Panc1 (cell line): ENCODE measurements around the gene MYO1F. TPM values are rescaled to one million over a fixed set of nuclear protein-coding genes. Genes with fewer than 3 reads are reported as not detected.

Experiments
- ATAC-seq: fragments of 200-7000 bp; cut with Tn5 transposase; 2 replicates; pipeline ENCODE4 v1.9.1; 2020; ENCODE audit warnings: mild to moderate bottlenecking, moderate library complexity
- BruUV-seq: library from RNA; stranded (reverse); fragments of 400-500 nt; replicated peaks from 2 replicates; lab custom pipeline; 2021; lab: Mats Ljungman, UMichigan
- CTCF ChIA-PET: fragments of 300-600 bp; sonication (Branson Sonifier 250); formaldehyde crosslinking; loops from one replicate; lab custom pipeline; 2022; ENCODE audit warnings: antibody characterized with exemption; lab: Charles Lee
- POLR2A ChIA-PET: fragments of 300-600 bp; sonication (Branson Sonifier 250); formaldehyde crosslinking; loops from one replicate; lab custom pipeline; 2022; ENCODE audit warnings: antibody characterized with exemption; lab: Charles Lee
- DNase-seq: peaks from one replicate; pipeline ENCODE4 v3.0.0-alpha.2; 2010; ENCODE audit warnings: low read depth, low spot score
- H3K27ac ChIP-seq: 2 replicates; pipeline ENCODE4 v1.5.1; 2011; ENCODE audit warnings: mild to moderate bottlenecking, low read length, inconsistent platforms
- H3K27me3 ChIP-seq: fragments of 200-500 bp; sonication (Bioruptor generic); 2 replicates; pipeline ENCODE4 v1.6.0; 2014; ENCODE audit warnings: low read length, inconsistent platforms; ENCODE audit not compliant: control insufficient read depth, insufficient read depth
- H3K36me3 ChIP-seq: fragments of 200-500 bp; sonication (Bioruptor generic); 2 replicates; pipeline ENCODE4 v1.5.1; 2014; ENCODE audit warnings: inconsistent platforms, mild to moderate bottlenecking, low read length, moderate library complexity; ENCODE audit not compliant: control insufficient read depth, insufficient read depth
- H3K4me1 ChIP-seq: 2 replicates; pipeline ENCODE4 v1.5.1; 2011; ENCODE audit warnings: inconsistent platforms, mild to moderate bottlenecking, low read length, moderate library complexity; ENCODE audit not compliant: control insufficient read depth, insufficient read depth
- H3K4me3 ChIP-seq, 2 experiments: 2 replicates each; pipeline ENCODE4 v1.5.1; 2011 to 2012; ENCODE audit warnings: low read depth in 2 of 2, low read length in 2 of 2, mild to moderate bottlenecking in 2 of 2, inconsistent platforms in 1 of 2, moderate library complexity in 1 of 2
- H3K9me3 ChIP-seq: fragments of 200-500 bp; sonication (Bioruptor generic); 2 replicates; pipeline ENCODE4 v1.5.1; 2014; ENCODE audit warnings: low read depth, mild to moderate bottlenecking, inconsistent platforms, low read length, moderate library complexity; ENCODE audit not compliant: control insufficient read depth, insufficient read depth
- CTCF ChIP-seq: fragments of 450-650 bp; IDR thresholded peaks from 2 replicates; pipeline ENCODE4 v1.5.1; 2017; ENCODE audit warnings: mild to moderate bottlenecking
- POLR2AphosphoS5 ChIP-seq: IDR thresholded peaks from 2 replicates; pipeline ENCODE4 v1.6.1; 2012; ENCODE audit warnings: mild to moderate bottlenecking, low read depth, low read length, moderate library complexity
- REST ChIP-seq, 2 experiments: IDR thresholded peaks; 2 replicates each; pipeline ENCODE4 v1.6.1; 2011 to 2012; ENCODE audit warnings: low read depth in 2 of 2, control low read depth in 1 of 2, low read length in 1 of 2, mild to moderate bottlenecking in 1 of 2, moderate library complexity in 1 of 2; ENCODE audit not compliant: insufficient read depth in 1 of 2
- SIN3A ChIP-seq: IDR thresholded peaks from 2 replicates; pipeline ENCODE4 v1.6.1; 2012; ENCODE audit warnings: low read depth, mild to moderate bottlenecking, low read length, moderate library complexity, borderline replicate concordance; ENCODE audit not compliant: insufficient read depth
- TCF7L2 ChIP-seq: IDR thresholded peaks from 2 replicates; pipeline ENCODE4 v1.6.1; 2011; ENCODE audit warnings: mild to moderate bottlenecking, low read depth, low read length, inconsistent platforms
- in situ Hi-C: cut with HindIII; loops from 2 replicates; pipeline ENCODE4 v1.10.0; 2016; ENCODE audit warnings: low sequenced_read_pairs, low pct_unique_long_range_greater_than_20kb
- intact Hi-C: fragments of 100-400 bp; cut with micrococcal nuclease; formaldehyde crosslinking; loops from one replicate; pipeline ENCODE4 v1.10.0; 2022; ENCODE audit not compliant: unreplicated experiment
- total RNA-seq: library from RNA; stranded (reverse); gene quantifications from one replicate; pipeline ENCODE4 v1.2.1, GENCODE V29; 2021; ENCODE audit not compliant: unreplicated experiment

The MYO1F gene
- total RNA-seq, 1 experiment from 2014 or later = 0.33 TPM

GRCh38 chr19:8513687-8514504 is 63.3 kb downstream of the MYO1F start, which contains the start of gene ZNF414:
Gene ZNF414 (minus strand): TSS chr19:8514167. CDS start chr19:8514046, 121 bp downstream.
- in situ Hi-C loops = no loop called here
- BruUV-seq = TSS peak; percentile 91
- ChIA-PET CTCF (interaction anchor here (1.5 kb wide), 1 partner anchor 64 kb away, joined by 5 read pairs; the partner anchor contains the start of gene MYO1F), POLR2A (interaction anchor here (0.5 to 0.6 kb wide), 3 partner anchors 11 to 98 kb away, joined by 5 to 6 read pairs (median 6); no protein-coding TSS in a partner anchor)
- Histone ChIP-seq H3K9me3 (no peaks in the 10 kb centered on the region), H3K27me3 (no peaks in the 10 kb centered on the region), H3K4me1 (peaks cover 9% of the 10 kb centered on the region), H3K4me3 (peak within 1 kb of the TSS; percentile 55 to 67), H3K36me3 (no peaks in the 10 kb centered on the region), H3K27ac (peak within 1 kb of the TSS; percentile 91)
- DNase-seq = peak; percentile 62
- ATAC-seq = peak; percentile 97
- intact Hi-C loops = no loop called here
- TF ChIP-seq POLR2AphosphoS5 = peak; percentile 87
- no peak for TF ChIP-seq CTCF
- TF ChIP-seq SIN3A = peak; percentile 91; the same call in 1 of the 2 replicates

DNA sequence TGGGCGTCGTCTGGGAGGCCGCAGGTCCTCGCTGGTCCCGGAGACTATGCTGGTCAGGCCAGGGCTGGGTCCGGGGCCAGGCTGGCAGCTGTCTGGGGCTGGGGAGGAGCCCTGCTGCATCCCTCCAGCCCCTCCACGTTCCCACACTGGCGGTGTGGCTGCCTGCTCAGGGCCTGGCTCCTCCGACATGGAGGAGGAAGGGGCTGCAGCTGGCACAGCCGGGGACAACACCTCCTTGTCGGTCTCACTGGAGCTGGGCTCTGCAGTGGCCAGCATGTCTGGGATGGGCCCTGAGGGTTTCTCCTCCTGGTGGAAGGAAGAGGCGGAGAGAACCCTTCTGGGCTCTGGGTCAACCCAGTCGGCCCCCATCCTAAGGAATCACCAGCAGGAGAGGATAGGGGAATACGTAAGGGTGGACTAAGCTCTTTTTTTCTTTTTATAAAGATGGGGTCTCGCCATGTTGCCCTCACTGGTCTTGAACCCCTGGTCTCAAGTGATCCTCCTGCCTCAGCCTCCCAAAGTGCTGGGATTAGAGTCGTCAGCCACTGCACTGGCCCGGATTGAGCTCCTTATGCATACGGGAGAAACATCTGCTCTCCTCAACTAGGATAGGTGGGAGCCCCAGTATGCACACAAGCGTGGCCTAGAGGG is 64.1 kb downstream of the MYO1F start:
- TF ChIP-seq REST (IDR thresholded peaks at IDR 0.05; ENCODE audit: insufficient read depth in 1 of 2, low read depth in 2 of 2, low read length in 1 of 2) (no peak), CTCF (no peak), SIN3A (no peak), TCF7L2 (no peak)

More for the DNA sequence above, 64.1 kb downstream of the MYO1F start:
- BruUV-seq = no TSS peak
- CTCF ChIA-PET = interaction anchor here (1.5 kb wide), 1 partner anchor 65 kb away, joined by 5 read pairs; the partner anchor contains the start of gene MYO1F
- Histone ChIP-seq H3K9me3 (no peaks in the 10 kb centered on the region), H3K36me3 (no peaks in the 10 kb centered on the region), H3K27me3 (no peaks in the 10 kb centered on the region), H3K4me3 (peak overlapping the region; percentile 55 to 67), H3K27ac (peak overlapping the region; percentile 91), H3K4me1 (peaks cover 9% of the 10 kb centered on the region)
- in situ Hi-C loops = no loop called here
- no peak for ATAC-seq
- intact Hi-C loops = no loop called here
- DNase-seq = no peak
- POLR2A ChIA-PET = interaction anchor here (0.6 kb wide), 2 partner anchors 62 to 97 kb away, joined by 4 to 5 read pairs; no protein-coding TSS in a partner anchor
